Measurements from ENCODE around the gene GTF2IRD2. TPM values are rescaled to one million over a fixed set of nuclear protein-coding genes. Genes with fewer than 3 reads are reported as not detected.
A peak's percentile ranks its signal among the peaks of the same experiment; 100 is the strongest.
"Not testable (repeated sequence)": the region's sequence is repeated elsewhere in the genome, so short reads cannot be mapped to it uniquely, and the experiment has no call there.

GTF2IRD2 gene
- polyA plus RNA-seq (2011; rRNA removed) (23.0 and 24.0 TPM in 2 replicates), polyA minus RNA-seq (2011; rRNA and poly(A)+ RNA removed) (4.6 and 8.3 TPM in 2 replicates)

GRCh38 chr7:74850833-74851721, at the start of gene GTF2IRD2:
Gene GTF2IRD2, minus strand, starts transcription at chr7:74851605. Its CDS starts 15,227 bp downstream, at chr7:74836378.
- H3K9me3 ChIP-seq (ENCODE audit: control insufficient read depth, insufficient read depth, low read length); DNase-seq (ENCODE audit: low read depth, low spot score); H3K4me3 ChIP-seq (ENCODE audit: low read depth, low read length); POLR2A ChIA-PET; H3K27me3 ChIP-seq (ENCODE audit: control insufficient read depth, insufficient read depth, low read length); CTCF ChIA-PET; H3K27ac ChIP-seq (ENCODE audit: low read depth, low read length): not testable (repeated sequence)

- DNase-seq (ENCODE audit: low read depth, low spot score): peak; percentile 4
- peak overlapping the region; percentile 56 for H3K4me3 ChIP-seq (ENCODE audit: low read depth, low read length)
- POLR2A ChIA-PET; H3K27ac ChIP-seq (ENCODE audit: low read depth, low read length); H3K9me3 ChIP-seq (ENCODE audit: control insufficient read depth, insufficient read depth, low read length); H3K27me3 ChIP-seq (ENCODE audit: control insufficient read depth, insufficient read depth, low read length); CTCF ChIA-PET: not testable (repeated sequence)
Measured at GRCh38 chr7:74890158-74891123, 39.0 kb upstream of the GTF2IRD2 start.

GRCh38 chr7:74889518-74890129, 38.2 kb upstream of the GTF2IRD2 start:
- CTCF ChIA-PET; H3K27ac ChIP-seq (ENCODE audit: low read depth, low read length); H3K27me3 ChIP-seq (ENCODE audit: control insufficient read depth, insufficient read depth, low read length); POLR2A ChIA-PET; H3K9me3 ChIP-seq (ENCODE audit: control insufficient read depth, insufficient read depth, low read length); DNase-seq (ENCODE audit: low read depth, low spot score): not testable (repeated sequence)
- H3K4me3 ChIP-seq (ENCODE audit: low read depth, low read length): 0 out of 2 replicates have a peak overlapping the region, but pooled peaks have one; percentile 20

GRCh38 chr7:74885295-74885694, 33.9 kb upstream of the GTF2IRD2 start:
- H3K4me3 ChIP-seq (ENCODE audit: low read depth, low read length); CTCF ChIA-PET; DNase-seq (ENCODE audit: low read depth, low spot score); POLR2A ChIA-PET; H3K9me3 ChIP-seq (ENCODE audit: control insufficient read depth, insufficient read depth, low read length); H3K27me3 ChIP-seq (ENCODE audit: control insufficient read depth, insufficient read depth, low read length); H3K27ac ChIP-seq (ENCODE audit: low read depth, low read length): not testable (repeated sequence)

- POLR2A ChIA-PET; H3K27ac ChIP-seq (ENCODE audit: low read depth, low read length); CTCF ChIA-PET; H3K9me3 ChIP-seq (ENCODE audit: control insufficient read depth, insufficient read depth, low read length); H3K27me3 ChIP-seq (ENCODE audit: control insufficient read depth, insufficient read depth, low read length); H3K4me3 ChIP-seq (ENCODE audit: low read depth, low read length); DNase-seq (ENCODE audit: low read depth, low spot score): not testable (repeated sequence)
Measured at GRCh38 chr7:74882110-74882509, 30.7 kb upstream of the GTF2IRD2 start.

GRCh38 chr7:74874748-74875512, 23.5 kb upstream of the GTF2IRD2 start:
- H3K4me3 ChIP-seq (ENCODE audit: low read depth, low read length); H3K27me3 ChIP-seq (ENCODE audit: control insufficient read depth, insufficient read depth, low read length); POLR2A ChIA-PET; DNase-seq (ENCODE audit: low read depth, low spot score); H3K27ac ChIP-seq (ENCODE audit: low read depth, low read length); CTCF ChIA-PET; H3K9me3 ChIP-seq (ENCODE audit: control insufficient read depth, insufficient read depth, low read length): not testable (repeated sequence)

- POLR2A ChIA-PET: interaction anchor here (0.7 kb wide), 1 partner anchor 123 kb away, joined by 6 read pairs; no protein-coding TSS in a partner anchor
- CTCF ChIA-PET; H3K27me3 ChIP-seq (ENCODE audit: control insufficient read depth, insufficient read depth, low read length); H3K9me3 ChIP-seq (ENCODE audit: control insufficient read depth, insufficient read depth, low read length); DNase-seq (ENCODE audit: low read depth, low spot score); H3K4me3 ChIP-seq (ENCODE audit: low read depth, low read length); H3K27ac ChIP-seq (ENCODE audit: low read depth, low read length): not testable (repeated sequence)
Measured at GRCh38 chr7:74874104-74874747, 22.8 kb upstream of the GTF2IRD2 start.

GRCh38 chr7:74872542-74872941, 21.1 kb upstream of the GTF2IRD2 start:
- POLR2A ChIA-PET; DNase-seq (ENCODE audit: low read depth, low spot score); CTCF ChIA-PET; H3K4me3 ChIP-seq (ENCODE audit: low read depth, low read length); H3K27ac ChIP-seq (ENCODE audit: low read depth, low read length); H3K9me3 ChIP-seq (ENCODE audit: control insufficient read depth, insufficient read depth, low read length); H3K27me3 ChIP-seq (ENCODE audit: control insufficient read depth, insufficient read depth, low read length): not testable (repeated sequence)

GRCh38 chr7:74865777-74866176, 14.4 kb upstream of the GTF2IRD2 start:
- CTCF ChIA-PET; H3K9me3 ChIP-seq (ENCODE audit: control insufficient read depth, insufficient read depth, low read length); H3K27me3 ChIP-seq (ENCODE audit: control insufficient read depth, insufficient read depth, low read length); H3K4me3 ChIP-seq (ENCODE audit: low read depth, low read length); POLR2A ChIA-PET; DNase-seq (ENCODE audit: low read depth, low spot score); H3K27ac ChIP-seq (ENCODE audit: low read depth, low read length): not testable (repeated sequence)

- H3K9me3 ChIP-seq (ENCODE audit: control insufficient read depth, insufficient read depth, low read length); H3K4me3 ChIP-seq (ENCODE audit: low read depth, low read length); H3K27me3 ChIP-seq (ENCODE audit: control insufficient read depth, insufficient read depth, low read length); POLR2A ChIA-PET; DNase-seq (ENCODE audit: low read depth, low spot score); H3K27ac ChIP-seq (ENCODE audit: low read depth, low read length); CTCF ChIA-PET: not testable (repeated sequence)
Measured at GRCh38 chr7:74849853-74850252, 1.6 kb downstream of the GTF2IRD2 start.
